Fibroblast of villous mesenchyme (primary cell): Measurements from ENCODE around the gene ASTN2. TPM values are rescaled to one million over a fixed set of nuclear protein-coding genes. Genes with fewer than 3 reads are reported as not detected.

Experiments
- DNase-seq: peaks from one replicate; pipeline ENCODE4 v3.0.0-alpha.2; 2010; ENCODE audit warnings: low read depth
- H3K4me3 ChIP-seq: 2 replicates; pipeline ENCODE4 v1.5.1; 2011; ENCODE audit warnings: low read depth, mild to moderate bottlenecking, low read length
- CTCF ChIP-seq: IDR thresholded peaks from 2 replicates; pipeline ENCODE4 v1.5.1; 2012; ENCODE audit warnings: low read depth, mild to moderate bottlenecking, low read length; ENCODE audit not compliant: insufficient read depth
- total RNA-seq: library from RNA; depleted of rRNA; stranded (reverse); fragments of >200 nt; gene quantifications from 2 replicates; pipeline ENCODE4 v1.2.3, GENCODE V29; 2012

Gene ASTN2
- total RNA-seq, 1 donor, result 5.6 TPM

GRCh38 chr9:117096138-117096537 lies 318.7 kb downstream of the ASTN2 start:
- DNase-seq, result no peak
- TF ChIP-seq CTCF, result no peak
- no peak overlapping the region for H3K4me3 ChIP-seq

- no peak for DNase-seq
- no peak for TF ChIP-seq CTCF
- no peak overlapping the region for H3K4me3 ChIP-seq
Measured at GRCh38 chr9:117095081-117095480, 319.8 kb downstream of the ASTN2 start.

- TF ChIP-seq CTCF, result no peak
- peak; percentile 14 for DNase-seq
- no peak overlapping the region for H3K4me3 ChIP-seq
Measured at GRCh38 chr9:117093891-117094844, 320.7 kb downstream of the ASTN2 start.

DNA sequence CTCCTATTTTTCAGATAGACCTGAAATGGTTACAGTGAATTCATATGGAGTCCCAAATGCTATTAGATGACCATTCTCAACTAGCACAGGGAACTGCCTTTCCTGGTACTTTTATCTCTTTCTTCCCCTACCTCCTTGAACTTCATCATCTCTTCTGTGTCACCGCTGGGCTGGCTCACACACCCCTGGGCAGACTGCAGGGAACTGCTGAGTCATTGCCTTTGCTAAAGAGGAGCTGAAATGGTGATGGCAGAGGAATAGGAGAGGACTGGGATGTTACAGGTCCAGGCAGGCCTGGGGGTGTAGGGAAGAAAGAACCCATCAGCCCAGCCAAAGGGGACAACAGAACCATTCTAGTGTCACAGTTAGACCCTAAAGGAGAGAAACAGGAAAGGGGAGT lies 322.3 kb downstream of the ASTN2 start:
- no peak overlapping the region for H3K4me3 ChIP-seq
- no peak for DNase-seq
- no peak for TF ChIP-seq CTCF

DNA sequence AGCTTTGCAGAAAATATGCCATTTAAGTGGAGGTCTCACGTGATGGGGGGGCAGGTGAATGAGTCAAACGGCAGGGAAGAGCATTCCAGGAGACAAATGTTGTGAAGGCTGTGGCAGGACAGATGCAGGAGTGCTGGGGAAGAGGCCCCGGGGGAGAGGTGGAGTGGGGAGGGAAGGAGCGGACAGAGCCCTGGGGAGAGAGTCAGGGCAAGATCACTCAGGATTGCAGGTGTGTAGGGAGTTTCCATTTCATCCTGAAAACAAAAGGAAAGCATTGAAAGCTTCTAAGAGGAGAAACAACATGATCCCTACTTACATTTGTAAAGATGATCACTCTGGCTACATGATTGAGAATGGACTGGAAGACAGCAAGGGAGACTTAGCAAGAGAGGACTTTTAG lies 323.3 kb downstream of the ASTN2 start:
- DNase-seq, result no peak

GRCh38 chr9:117088786-117089185 lies 326.1 kb downstream of the ASTN2 start:
- DNase-seq, result no peak
- TF ChIP-seq CTCF, result no peak
- no peak overlapping the region for H3K4me3 ChIP-seq

More for the DNA sequence above, 323.3 kb downstream of the ASTN2 start:
- no peak for TF ChIP-seq CTCF
- no peak overlapping the region for H3K4me3 ChIP-seq
